NCI-H2196 treated with DMSO at 0.1 percent for 48 hours (cell line): ENCODE measurements around the gene EBLN2.
A peak's percentile ranks its signal among the peaks of the same experiment; 100 is the strongest.
"Not testable (repeated sequence)": the region's sequence is repeated elsewhere in the genome, so short reads cannot be mapped to it uniquely, and the experiment has no call there.

Experiments
- DNase-seq: peaks from one replicate; lab custom pipeline; 2025; ENCODE audit not compliant: unreplicated experiment; lab: John Stamatoyannopoulos, UW

The EBLN2 gene

GRCh38 chr3:73060302-73060723, 1.1 kb upstream of the EBLN2 start:
- DNase-seq = no peak

GRCh38 chr3:73066243-73066642, 4.8 kb downstream of the EBLN2 start:
- not testable (repeated sequence) for DNase-seq

GRCh38 chr3:73068419-73068818, 7.0 kb downstream of the EBLN2 start:
- DNase-seq = no peak

- DNase-seq = no peak
Measured at GRCh38 chr3:73069187-73069586, 7.7 kb downstream of the EBLN2 start.

- no peak for DNase-seq
Measured at GRCh38 chr3:73069775-73070444, 8.5 kb downstream of the EBLN2 start.

- DNase-seq = no peak
Measured at GRCh38 chr3:73070675-73071575, 9.5 kb downstream of the EBLN2 start.

- DNase-seq = no peak
Measured at GRCh38 chr3:73071952-73072351, 10.5 kb downstream of the EBLN2 start.

- no peak for DNase-seq
Measured at GRCh38 chr3:73072634-73073033, 11.2 kb downstream of the EBLN2 start.

- DNase-seq = no peak
Measured at GRCh38 chr3:73073091-73073707, 11.7 kb downstream of the EBLN2 start.

- DNase-seq = no peak
Measured at GRCh38 chr3:73074781-73075180, 13.3 kb downstream of the EBLN2 start.

- DNase-seq = no peak
Measured at GRCh38 chr3:73080216-73080966, 18.9 kb downstream of the EBLN2 start.

- no peak for DNase-seq
Measured at GRCh38 chr3:73081140-73081539, 19.7 kb downstream of the EBLN2 start.

GRCh38 chr3:73084170-73084569, 22.7 kb downstream of the EBLN2 start:
- DNase-seq = no peak

GRCh38 chr3:73086071-73086494, 24.6 kb downstream of the EBLN2 start:
- DNase-seq = no peak

GRCh38 chr3:73094129-73094528, 32.7 kb downstream of the EBLN2 start:
- no peak for DNase-seq

- DNase-seq = no peak
Measured at GRCh38 chr3:73094951-73095350, 33.5 kb downstream of the EBLN2 start.

- no peak for DNase-seq
Measured at GRCh38 chr3:73096169-73096568, 34.7 kb downstream of the EBLN2 start.

GRCh38 chr3:73098026-73098425, 36.6 kb downstream of the EBLN2 start:
- no peak for DNase-seq

- no peak for DNase-seq
Measured at GRCh38 chr3:73098873-73099272, 37.4 kb downstream of the EBLN2 start.

- peak; percentile 29 for DNase-seq
Measured at GRCh38 chr3:73100741-73101559, 39.5 kb downstream of the EBLN2 start.
